Right cardiac atrium (tissue), 5 donors: ENCODE data around the gene C20orf204. TPM values are rescaled to one million over a fixed set of nuclear protein-coding genes. Genes with fewer than 3 reads are reported as not detected.

Experiments used
- ATAC-seq, 2 donors: fragments of 200-7000 bp; cut with Tn5 transposase; one replicate each; pipeline versions ENCODE4 v1.8.0 to v1.9.1; 2020; ENCODE audit warnings: moderate library complexity in 2 of 2, mild to moderate bottlenecking in 1 of 2
- DNase-seq, 3 donors: peaks; one replicate each; pipeline ENCODE4 v3.0.0-alpha.2; 2020
- H3K27ac ChIP-seq: one replicate; pipeline ENCODE4 v1.5.1; 2013; ENCODE audit warnings: mild to moderate bottlenecking, low read length, control low read depth, moderate library complexity
- H3K27me3 ChIP-seq: one replicate; pipeline ENCODE4 v1.6.1; 2013; ENCODE audit not compliant: control insufficient read depth, insufficient read depth
- H3K4me1 ChIP-seq: one replicate; pipeline ENCODE4 v1.6.1; 2013; ENCODE audit warnings: low read length; ENCODE audit not compliant: control insufficient read depth, insufficient read depth
- H3K4me3 ChIP-seq: one replicate; pipeline ENCODE4 v1.5.1; 2013; ENCODE audit warnings: low read length, control low read depth
- H3K9me3 ChIP-seq: one replicate; pipeline ENCODE4 v1.6.1; 2013; ENCODE audit warnings: low read length; ENCODE audit not compliant: control insufficient read depth
- WGBS: extraction: QIAGEN DNeasy Blood & Tissue Kit; methylation state at CpG from one replicate; pipeline ENCODE4 v1.1.7; 2013; 5-methylcytosine and 5-hydroxymethylcytosine counted together
- intact Hi-C, 4 donors: fragments of 100-400 bp; cut with DNase I; formaldehyde crosslinking; loops; one replicate each; pipeline versions ENCODE4 v1.11.0 to v1.14.0; 2022 to 2023
- polyA plus RNA-seq: library from polyadenylated mRNA; stranded (reverse); fragments of 200-250 nt; gene quantifications from one replicate; pipeline ENCODE4 v1.2.3, GENCODE V29; 2013
- total RNA-seq, 4 donors: library from RNA; stranded (reverse); fragmentation: NEBNext Ultra II Directional; extraction: Animal tissue kit (Norgen Biotek cat#: 25700); gene quantifications; one replicate each; pipeline ENCODE4 v1.2.1, GENCODE V29; 2021
- donor health status: healthy with polysubstance abuse.
- donor health status: DM: no; HTN: yes; CAD: no.
- donor health status: DM: no; HTN: no; CAD: no.
- donor health status: DM: no; HTN: yes; CAD: no; lungs with severe emphysema.
- donor health status: DM: yes; HTN: yes; CAD: no.

The C20orf204 gene
- total and polyA plus RNA-seq, 5 donors, result 0.21 to 0.82 (median 0.46) TPM

DNA sequence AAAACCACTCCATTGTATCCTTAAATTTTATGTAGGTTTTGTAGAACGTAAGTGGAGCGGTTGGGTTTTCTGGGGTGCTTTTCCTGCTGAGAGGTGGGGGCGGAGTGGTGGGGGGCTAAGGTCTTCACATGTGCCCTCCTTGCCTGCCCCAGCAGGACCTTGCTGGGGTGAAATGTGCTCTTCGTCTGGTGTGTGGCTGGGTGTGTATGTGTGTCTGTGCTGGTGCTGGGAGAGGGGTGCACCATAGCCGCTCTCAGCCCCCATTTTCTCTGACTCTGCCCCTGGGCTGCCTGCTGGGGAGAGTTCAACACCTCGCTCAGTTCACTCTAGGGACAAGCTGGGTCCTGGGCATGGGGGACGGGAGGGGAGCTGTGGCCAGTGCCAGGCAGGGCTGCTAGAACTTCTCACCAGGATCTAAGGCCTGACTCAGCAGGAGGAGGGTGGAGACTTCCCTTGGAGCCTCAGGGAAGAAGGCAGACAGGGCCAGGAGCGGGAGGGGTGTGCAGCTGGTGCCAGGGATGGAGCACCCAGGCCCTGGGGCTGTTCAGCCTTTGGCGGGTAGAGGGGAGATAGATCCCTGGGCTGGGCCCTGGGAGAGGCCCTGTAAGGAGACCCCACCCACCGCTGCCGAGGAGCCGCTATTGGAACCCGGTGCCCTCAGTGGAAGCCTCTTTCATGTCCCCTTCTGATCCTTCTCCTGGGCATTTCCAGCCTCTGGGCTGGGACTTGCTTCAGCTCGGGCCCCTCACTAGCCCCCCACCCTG is 8.7 kb downstream of the C20orf204 start:
- Histone ChIP-seq H3K4me3 (no peak overlapping the region), H3K9me3 (no peaks in the 10 kb centered on the region), H3K27me3 (no peaks in the 10 kb centered on the region), H3K4me1 (no peaks in the 10 kb centered on the region), H3K27ac (peak overlapping the region; percentile 26)
- DNase-seq, result peak; percentile 72 to 80 (median 75)
- ATAC-seq, result peak; percentile 63 to 78
- intact Hi-C loops, result no loop called here
- WGBS, result 58% methylated on average over 14 of the region's 14 CpGs

DNA sequence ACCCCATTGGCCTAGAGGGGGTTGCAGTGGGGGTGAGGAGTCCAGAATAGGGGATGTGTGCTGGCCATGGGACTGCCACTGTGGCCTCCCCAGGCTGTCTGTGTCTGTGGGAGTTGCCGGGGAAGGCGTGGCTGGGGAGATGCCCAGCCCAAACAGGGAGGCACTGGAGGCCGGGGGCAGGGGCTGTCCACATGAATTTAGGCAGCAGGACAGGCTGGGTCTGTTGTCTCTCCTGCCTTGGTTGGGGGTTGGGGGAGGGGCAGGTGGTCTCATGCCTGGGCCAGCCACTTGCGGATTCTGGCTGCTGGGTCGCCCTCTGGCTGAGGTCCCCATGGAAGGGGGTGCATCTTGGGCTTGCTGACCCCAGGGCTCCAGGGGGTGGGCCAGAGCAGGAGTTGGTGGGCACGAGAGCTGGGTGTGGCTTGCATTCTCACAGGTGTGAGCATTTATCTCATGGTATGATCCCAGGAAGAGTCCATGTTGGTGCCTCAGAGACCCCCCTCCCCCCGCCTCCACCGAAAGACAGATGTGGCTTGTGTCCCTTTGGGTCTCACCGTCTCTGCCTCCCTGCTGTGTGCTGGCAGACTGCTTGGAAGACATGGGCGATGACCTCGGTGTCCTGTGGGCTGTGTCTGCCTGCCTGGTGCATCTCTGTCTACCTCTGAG is 9.5 kb downstream of the C20orf204 start:
- no peaks in the 10 kb centered on the region for H3K4me1 ChIP-seq
- H3K9me3 ChIP-seq, result no peaks in the 10 kb centered on the region
- intact Hi-C loops, result no loop called here
- H3K4me3 ChIP-seq, result no peak overlapping the region
- WGBS, result 51% methylated on average over 11 of the region's 11 CpGs
- ATAC-seq, result peak; percentile 40 to 55
- no peak overlapping the region for H3K27ac ChIP-seq
- no peaks in the 10 kb centered on the region for H3K27me3 ChIP-seq
- peak; percentile 55 to 78 (median 64) for DNase-seq

DNA sequence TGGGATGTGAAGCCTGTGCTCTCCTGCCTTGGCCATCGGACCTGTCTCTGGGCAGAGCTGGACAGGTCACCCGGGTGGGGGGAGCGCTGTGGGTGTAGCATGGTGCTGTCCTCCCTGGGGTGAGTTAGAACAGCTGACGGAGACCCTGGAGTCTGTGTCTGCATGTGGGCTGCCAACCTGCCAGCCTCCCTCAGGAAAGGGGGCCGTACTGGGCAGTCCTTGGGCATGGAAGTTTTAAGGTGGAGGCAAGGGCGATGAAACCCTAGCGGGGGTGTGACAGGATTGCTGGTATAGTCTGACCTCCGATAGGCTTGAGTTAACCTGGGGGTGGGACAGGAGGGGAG is 11.0 kb downstream of the C20orf204 start:
- Histone ChIP-seq H3K4me1 (no peaks in the 10 kb centered on the region), H3K27me3 (no peaks in the 10 kb centered on the region), H3K4me3 (peak overlapping the region; percentile 53), H3K9me3 (no peaks in the 10 kb centered on the region), H3K27ac (peak overlapping the region; percentile 48)
- intact Hi-C loops, result no loop called here
- ATAC-seq, result no peak
- DNase-seq, result peak in 1 of 3 donors; percentile 40
- WGBS, result 67% methylated on average over 8 of the region's 8 CpGs

DNA sequence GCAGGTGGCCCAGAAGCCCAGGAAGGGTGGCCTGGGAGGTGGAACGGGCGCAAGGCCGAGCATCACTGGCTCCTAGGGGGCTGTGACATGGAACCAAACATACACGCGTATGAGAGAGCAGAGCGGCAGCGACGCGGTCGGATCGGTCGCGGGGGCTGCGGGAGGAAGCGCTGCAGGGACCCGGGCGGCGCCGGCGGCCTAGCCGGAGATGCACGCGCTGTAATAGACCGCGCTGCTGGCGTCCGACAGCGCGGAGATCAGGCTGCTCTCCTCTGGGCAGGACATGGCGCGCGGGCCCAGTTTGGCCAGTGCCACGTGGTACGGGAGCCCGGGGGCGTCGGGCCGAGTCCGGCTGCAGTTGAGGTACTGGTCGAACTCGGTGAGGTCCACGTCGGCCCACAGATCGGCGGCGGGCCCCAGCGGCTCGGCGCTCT is 12.0 kb downstream of the C20orf204 start:
- H3K9me3 ChIP-seq, result no peaks in the 10 kb centered on the region
- H3K4me3 ChIP-seq, result peak overlapping the region; percentile 53
- intact Hi-C loops, result no loop called here
- no peaks in the 10 kb centered on the region for H3K27me3 ChIP-seq
- H3K27ac ChIP-seq, result peak overlapping the region; percentile 43
- WGBS, result 16% methylated on average over 49 of the region's 49 CpGs
- H3K4me1 ChIP-seq, result no peaks in the 10 kb centered on the region
- no peak for DNase-seq
- ATAC-seq, result no peak

DNA sequence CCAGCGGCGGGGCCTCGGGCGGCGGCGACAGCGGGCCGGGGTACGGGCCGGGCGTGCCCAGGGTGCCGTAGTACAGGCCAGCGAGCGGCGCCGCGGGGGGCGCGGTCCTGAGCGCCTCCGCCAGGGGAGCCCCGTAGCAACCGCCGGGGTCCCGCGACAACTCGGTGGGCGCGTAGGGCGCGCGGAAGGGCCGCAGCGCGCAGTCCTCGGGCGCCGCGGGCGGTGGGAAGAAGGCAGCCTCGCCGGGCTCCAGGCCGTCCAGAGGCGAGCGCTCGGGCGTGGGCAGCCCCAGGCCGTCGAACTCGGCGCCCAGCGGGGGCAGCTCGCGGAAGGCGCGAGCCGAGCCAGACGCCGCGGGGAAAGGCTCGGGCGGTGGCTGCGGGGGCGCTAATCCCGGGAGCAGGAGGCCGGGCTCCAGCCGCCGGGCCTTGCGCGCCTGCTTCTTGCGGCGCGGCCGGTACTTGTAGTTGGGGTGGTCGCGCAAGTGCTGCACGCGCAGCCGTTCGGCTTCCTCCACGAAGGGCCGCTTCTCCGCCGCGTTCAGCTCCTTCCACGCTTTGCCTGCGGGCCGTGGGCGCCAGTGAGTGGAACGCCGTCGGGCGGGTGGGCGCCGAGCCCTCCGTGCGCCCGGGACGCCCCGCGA is 12.5 kb downstream of the C20orf204 start:
- Histone ChIP-seq H3K4me3 (peak overlapping the region; percentile 53), H3K27ac (peak overlapping the region; percentile 43), H3K27me3 (no peaks in the 10 kb centered on the region), H3K4me1 (no peaks in the 10 kb centered on the region), H3K9me3 (no peaks in the 10 kb centered on the region)
- 6% methylated on average over 101 of the region's 101 CpGs for whole genome bisulfite sequencing
- intact Hi-C loops, result no loop called here
- DNase-seq (no peak), ATAC-seq (no peak)

DNA sequence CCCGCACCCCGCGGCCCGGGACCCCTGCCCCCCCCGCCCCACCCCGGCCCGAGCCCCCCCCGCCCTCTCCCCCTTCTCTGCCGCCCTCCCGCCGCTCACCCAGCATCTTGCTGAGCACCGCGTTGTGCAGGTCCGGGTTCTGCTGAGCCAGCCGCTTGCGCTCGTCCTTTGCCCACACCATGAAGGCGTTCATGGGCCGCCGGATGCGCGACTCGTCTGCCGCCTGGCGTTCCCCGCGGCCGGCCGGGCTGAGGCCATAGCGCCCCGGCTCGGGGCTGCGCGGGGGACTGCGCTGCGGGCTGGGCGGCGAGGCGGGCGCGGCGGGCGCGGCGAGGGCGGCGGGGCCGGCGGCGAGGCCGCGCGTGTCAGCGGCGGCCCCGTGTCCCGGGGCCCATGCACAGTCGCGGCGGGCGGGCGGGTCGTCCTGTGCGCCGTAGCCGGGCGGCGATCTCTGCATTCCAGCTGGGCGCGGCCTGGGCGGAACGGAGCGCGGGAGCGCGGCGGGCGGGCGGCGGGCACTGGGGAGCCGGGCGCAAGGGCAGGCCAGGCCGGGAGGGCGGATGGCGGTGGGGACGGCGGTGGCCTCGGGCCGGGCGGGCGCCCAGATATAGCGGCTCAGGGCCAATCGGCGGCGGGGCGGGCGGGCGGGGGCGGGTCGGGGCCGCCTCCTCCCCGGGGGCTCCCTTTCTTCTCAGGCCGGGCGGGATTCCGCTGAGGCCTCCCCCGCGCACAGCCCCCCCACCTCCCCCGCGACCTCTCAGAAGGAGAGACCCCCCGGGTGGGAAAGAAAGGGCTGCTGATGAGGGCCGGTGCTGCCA is 13.3 kb downstream of the C20orf204 start, which contains the start of gene SOX18:
TSS of gene SOX18 (minus strand) at position 580 of the 818 bp plus-strand sequence. CDS start at position 457, 123 bp downstream.
- H3K9me3 ChIP-seq, result no peaks in the 10 kb centered on the region
- intact Hi-C loops, result no loop called here
- DNase-seq, result peak; percentile 65 to 88 (median 84)
- WGBS, result 1% methylated on average over 106 of the region's 111 CpGs
- no peaks in the 10 kb centered on the region for H3K4me1 ChIP-seq
- no peaks in the 10 kb centered on the region for H3K27me3 ChIP-seq
- ATAC-seq, result peak; percentile 15 to 29
- peak within 1 kb of the TSS; percentile 57 for H3K27ac ChIP-seq
- peak within 1 kb of the TSS; percentile 53 for H3K4me3 ChIP-seq

DNA sequence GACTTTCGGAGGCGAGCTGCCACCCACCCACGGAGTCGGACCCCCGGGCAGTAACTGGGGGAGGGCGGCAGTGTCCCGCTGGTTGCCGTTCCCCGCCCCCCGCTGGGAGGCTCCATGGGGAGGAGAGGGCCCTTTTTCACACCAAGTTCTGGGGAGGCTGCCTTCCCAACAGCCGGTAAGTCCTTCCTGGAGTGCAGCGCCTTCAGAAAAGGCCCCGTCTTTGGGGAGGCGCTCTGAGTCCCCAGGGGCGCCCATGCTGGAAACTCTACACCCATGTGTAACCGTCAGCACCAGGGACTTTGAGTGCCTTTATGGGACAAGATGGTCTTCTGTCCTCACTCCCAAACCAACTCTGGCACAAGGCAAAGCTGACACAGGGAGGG is 13.9 kb downstream of the C20orf204 start:
- H3K27me3 ChIP-seq, result no peaks in the 10 kb centered on the region
- peak in 1 of 2 donors; percentile 25 for ATAC-seq
- peak overlapping the region; percentile 53 for H3K4me3 ChIP-seq
- DNase-seq, result peak; percentile 49 to 77 (median 76)
- 18% methylated on average over 16 of the region's 16 CpGs for WGBS
- H3K9me3 ChIP-seq, result no peaks in the 10 kb centered on the region
- H3K27ac ChIP-seq, result peak overlapping the region; percentile 57
- no peaks in the 10 kb centered on the region for H3K4me1 ChIP-seq
- intact Hi-C loops, result no loop called here

DNA sequence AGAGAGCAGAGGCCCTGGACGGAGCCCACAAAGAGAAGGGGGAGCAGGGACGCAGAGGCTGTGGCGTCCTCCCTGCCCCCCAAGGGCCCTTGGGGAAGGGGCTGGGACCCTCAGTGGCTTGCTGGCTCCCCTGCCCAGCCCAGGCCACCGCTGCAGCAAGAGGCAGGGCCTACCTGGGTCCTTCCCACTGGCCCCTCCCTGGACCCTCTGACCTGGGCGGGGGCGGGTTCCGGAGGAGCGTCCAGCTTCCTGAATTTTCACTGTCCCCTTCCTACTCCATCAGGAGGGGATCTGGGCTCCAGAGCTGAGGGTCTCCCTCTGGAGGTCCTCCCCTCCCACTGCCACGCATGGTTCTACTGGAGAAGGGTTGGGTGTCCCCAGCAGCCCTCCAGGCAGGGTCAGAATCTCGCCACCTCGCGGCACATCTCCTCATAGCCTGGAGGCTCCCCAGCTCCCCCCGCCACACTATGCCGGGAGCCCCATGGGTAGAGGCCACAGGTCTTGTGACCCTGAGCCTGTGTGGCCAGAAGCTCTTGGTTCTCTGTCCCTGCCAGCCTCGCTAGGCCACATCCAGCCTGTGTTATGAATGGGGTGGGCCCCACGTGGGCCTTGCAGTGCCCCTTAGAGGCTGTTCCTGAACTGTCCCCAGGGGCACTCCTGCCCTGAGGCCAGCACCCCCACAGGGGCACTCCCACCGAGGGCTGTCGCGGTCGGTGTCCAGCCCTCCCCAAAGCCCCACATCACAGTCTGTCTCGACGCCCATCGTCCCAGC is 14.5 kb downstream of the C20orf204 start:
- intact Hi-C loops, result no loop called here
- Histone ChIP-seq H3K27me3 (no peaks in the 10 kb centered on the region), H3K27ac (peak overlapping the region; percentile 57), H3K4me3 (peak overlapping the region; percentile 53), H3K4me1 (no peaks in the 10 kb centered on the region), H3K9me3 (no peaks in the 10 kb centered on the region)
- no peak for DNase-seq
- peak in 1 of 2 donors; percentile 2 for ATAC-seq
- WGBS, result 62% methylated on average over 23 of the region's 23 CpGs

DNA sequence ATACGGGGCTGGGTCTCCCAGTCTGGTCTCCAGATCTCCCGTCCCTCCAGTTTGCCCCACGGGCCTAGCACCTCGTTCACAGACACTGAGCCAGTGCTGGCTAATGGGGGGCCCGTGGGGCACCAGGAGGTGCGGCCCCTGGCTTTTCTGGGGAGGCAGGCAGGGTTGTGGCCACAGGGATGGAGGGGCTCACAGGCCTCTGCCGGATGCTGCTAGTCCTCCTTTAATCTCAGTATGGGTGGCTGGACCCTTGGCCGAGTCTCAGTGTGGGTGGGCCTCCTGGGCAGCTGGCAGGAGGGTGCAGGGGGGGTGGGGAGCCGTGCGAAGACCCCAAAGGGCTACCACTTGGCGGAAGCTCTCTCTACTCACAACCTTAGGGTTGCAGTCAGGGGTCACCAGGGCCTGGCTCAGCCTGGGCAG is 15.1 kb downstream of the C20orf204 start:
- intact Hi-C loops, result no loop called here
- Histone ChIP-seq H3K27ac (peak overlapping the region; percentile 57), H3K27me3 (no peaks in the 10 kb centered on the region), H3K4me1 (no peaks in the 10 kb centered on the region), H3K4me3 (no peak overlapping the region), H3K9me3 (no peaks in the 10 kb centered on the region)
- 74% methylated on average over 11 of the region's 11 CpGs for WGBS
- ATAC-seq (no peak), DNase-seq (no peak)
